ENCODE measurements around the gene SLC17A8. TPM values are rescaled to one million over a fixed set of nuclear protein-coding genes. Genes with fewer than 3 reads are reported as not detected.

The SLC17A8 gene
- total RNA-seq, 2 experiments from 2014 or later = not detected

DNA sequence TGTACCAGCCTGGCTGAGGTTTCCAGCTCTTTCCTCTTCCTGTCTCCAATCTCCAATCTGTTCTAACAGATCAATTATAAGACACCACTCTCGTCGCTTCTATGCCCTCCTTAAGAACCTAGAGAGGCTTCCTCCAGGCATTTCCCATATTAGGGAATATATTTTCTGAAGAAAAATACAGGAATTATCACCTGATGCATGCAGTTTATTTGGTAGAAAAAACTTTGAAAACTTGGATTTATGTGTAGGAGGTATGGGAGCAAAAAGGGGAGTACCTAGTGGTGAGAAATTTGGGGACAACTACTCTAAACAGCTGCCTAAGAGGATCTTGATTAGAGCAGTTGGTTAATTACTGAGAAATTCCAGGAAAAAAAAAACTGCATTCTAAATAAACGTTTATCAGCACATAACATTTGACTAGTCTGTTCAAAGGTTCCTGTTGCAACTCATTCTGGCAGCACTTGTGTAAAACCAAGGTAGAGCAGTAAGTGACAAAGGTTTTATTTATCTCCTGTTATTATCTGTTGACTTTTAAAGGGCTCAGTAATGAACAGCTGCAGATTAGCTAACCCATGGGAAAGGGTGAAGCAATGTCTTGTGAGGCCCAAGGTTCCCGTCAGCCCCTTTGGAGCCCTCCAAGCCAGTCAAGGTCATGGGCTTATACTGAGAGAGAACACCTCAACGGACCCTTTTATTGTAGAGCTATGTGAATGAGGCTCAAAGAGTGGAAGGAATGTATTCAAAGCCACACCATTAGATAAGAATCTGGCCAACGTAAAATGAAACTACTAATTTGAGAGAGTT is 80.4 kb downstream of the SLC17A8 start:
- CTCF ChIA-PET = no interaction called here
- Mint-ChIP-seq H3K9me3 (no peaks in the 10 kb centered on the region), H3K36me3 (ENCODE audit: low read depth) (no peaks in the 10 kb centered on the region), H3K27ac (no peak overlapping the region), H3K4me3 (no peak overlapping the region), H3K4me1 (ENCODE audit: low read depth) (no peaks in the 10 kb centered on the region), H3K27me3 (ENCODE audit: low read depth) (peaks cover 10% of the 10 kb centered on the region)
- DNase-seq = no peak
- intact Hi-C loops (cut with micrococcal nuclease) = no loop called here

DNA sequence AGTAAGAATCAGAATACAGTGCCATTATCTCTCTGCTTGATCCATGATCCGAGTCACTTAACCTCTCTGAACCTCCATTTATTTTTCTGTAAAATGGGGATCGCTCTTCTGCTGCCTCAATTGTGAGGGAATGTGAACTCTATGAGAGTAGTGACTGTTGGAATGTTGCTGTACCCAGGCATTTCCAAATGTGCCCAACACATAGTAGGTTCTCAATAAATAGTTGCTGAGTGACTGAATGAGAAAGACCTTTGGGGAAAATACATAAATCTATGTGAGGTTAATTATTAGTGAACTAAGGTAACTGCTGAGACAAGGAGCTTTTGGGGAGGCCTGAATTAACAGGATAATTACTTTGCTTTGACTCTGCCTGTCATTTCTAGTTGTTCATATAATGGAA is 82.9 kb downstream of the SLC17A8 start:
- no peak for DNase-seq
- Mint-ChIP-seq H3K27ac (no peak overlapping the region), H3K4me1 (ENCODE audit: low read depth) (no peaks in the 10 kb centered on the region), H3K4me3 (no peak overlapping the region), H3K9me3 (no peaks in the 10 kb centered on the region), H3K36me3 (ENCODE audit: low read depth) (no peaks in the 10 kb centered on the region), H3K27me3 (ENCODE audit: low read depth) (peaks cover 10% of the 10 kb centered on the region)
- CTCF ChIA-PET = interaction anchor here (0.8 kb wide), 1 partner anchor 14 kb away, joined by 3 read pairs; no protein-coding TSS in a partner anchor
- intact Hi-C loops (cut with micrococcal nuclease) = no loop called here

DNA sequence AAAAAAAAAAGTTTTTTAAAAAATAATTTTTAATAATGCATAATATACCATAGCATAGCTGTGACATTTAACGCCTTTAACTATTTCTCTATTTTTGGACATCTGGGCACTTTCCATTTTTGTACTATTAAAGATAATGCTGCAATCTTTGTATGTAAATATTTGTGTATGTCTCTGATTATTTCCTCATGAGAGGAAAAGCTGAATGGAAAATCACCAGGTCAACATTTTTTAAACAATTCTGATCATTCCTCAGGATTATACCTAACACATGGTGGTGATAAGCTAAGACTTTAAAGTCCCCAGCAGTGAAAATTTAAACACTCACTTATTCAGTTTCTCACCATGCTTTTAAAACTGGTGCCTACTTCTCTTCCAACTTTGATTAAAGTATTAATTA is 85.5 kb downstream of the SLC17A8 start:
- Mint-ChIP-seq H3K36me3 (ENCODE audit: low read depth) (no peaks in the 10 kb centered on the region), H3K9me3 (no peaks in the 10 kb centered on the region), H3K27ac (no peak overlapping the region), H3K27me3 (ENCODE audit: low read depth) (peaks cover 16% of the 10 kb centered on the region), H3K4me1 (ENCODE audit: low read depth) (no peaks in the 10 kb centered on the region), H3K4me3 (no peak overlapping the region)
- intact Hi-C loops (cut with micrococcal nuclease) = no loop called here
- DNase-seq = no peak
- CTCF ChIA-PET = interaction anchor here (0.6 to 1.0 kb wide), 2 partner anchors 11 to 42 kb away, joined by 3 to 4 read pairs; no protein-coding TSS in a partner anchor

DNA sequence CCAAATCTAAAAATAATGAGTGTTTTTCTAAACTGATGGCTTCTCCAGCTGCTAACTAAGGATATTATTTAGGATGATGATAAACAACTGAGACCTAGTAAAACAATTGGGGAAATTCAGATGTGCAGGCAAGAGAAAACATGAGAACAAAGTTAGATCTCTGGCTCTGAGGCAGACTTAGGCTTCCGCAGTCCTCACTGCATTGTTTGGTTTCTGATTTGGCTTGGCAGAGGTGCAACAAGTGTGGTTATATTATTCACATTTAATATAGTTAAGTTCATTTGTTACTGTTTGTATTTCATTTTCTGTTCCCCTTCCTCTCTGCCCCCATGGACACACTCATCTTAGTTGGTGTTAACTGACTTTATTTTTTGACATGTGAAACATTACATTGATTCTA is 86.6 kb downstream of the SLC17A8 start:
- Mint-ChIP-seq H3K27ac (no peak overlapping the region), H3K9me3 (no peaks in the 10 kb centered on the region), H3K36me3 (ENCODE audit: low read depth) (no peaks in the 10 kb centered on the region), H3K4me1 (ENCODE audit: low read depth) (no peaks in the 10 kb centered on the region), H3K27me3 (ENCODE audit: low read depth) (peaks cover 15% of the 10 kb centered on the region), H3K4me3 (no peak overlapping the region)
- DNase-seq = no peak
- intact Hi-C loops (cut with micrococcal nuclease) = no loop called here
- CTCF ChIA-PET = no interaction called here

DNA sequence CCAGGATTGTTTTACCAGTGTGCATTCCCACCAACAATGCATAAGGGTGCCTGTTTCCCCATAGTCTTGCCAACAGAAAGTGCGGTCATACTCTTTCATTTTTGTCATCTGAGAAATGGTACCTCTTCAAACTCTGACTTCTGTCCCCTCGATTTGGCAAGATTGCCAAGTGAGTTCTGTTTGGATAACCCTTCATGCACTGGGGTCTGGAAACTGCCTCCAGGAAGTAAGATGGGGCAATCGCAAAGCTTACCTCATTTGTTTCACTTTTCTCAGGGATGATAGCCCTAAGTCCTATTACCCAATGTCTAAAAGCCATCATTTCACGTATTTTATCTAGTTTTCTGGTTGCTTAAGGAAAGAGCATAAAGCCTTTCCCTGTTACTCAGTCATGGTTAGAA is 88.2 kb downstream of the SLC17A8 start:
- Mint-ChIP-seq H3K27ac (no peak overlapping the region), H3K36me3 (ENCODE audit: low read depth) (no peaks in the 10 kb centered on the region), H3K4me3 (no peak overlapping the region), H3K4me1 (ENCODE audit: low read depth) (no peaks in the 10 kb centered on the region), H3K9me3 (no peaks in the 10 kb centered on the region), H3K27me3 (ENCODE audit: low read depth) (peaks cover 18% of the 10 kb centered on the region)
- intact Hi-C loops (cut with micrococcal nuclease) = no loop called here
- CTCF ChIA-PET = interaction anchor here (0.6 kb wide), 1 partner anchor 638 kb away, joined by 3 read pairs; no protein-coding TSS in a partner anchor
- DNase-seq = no peak

DNA sequence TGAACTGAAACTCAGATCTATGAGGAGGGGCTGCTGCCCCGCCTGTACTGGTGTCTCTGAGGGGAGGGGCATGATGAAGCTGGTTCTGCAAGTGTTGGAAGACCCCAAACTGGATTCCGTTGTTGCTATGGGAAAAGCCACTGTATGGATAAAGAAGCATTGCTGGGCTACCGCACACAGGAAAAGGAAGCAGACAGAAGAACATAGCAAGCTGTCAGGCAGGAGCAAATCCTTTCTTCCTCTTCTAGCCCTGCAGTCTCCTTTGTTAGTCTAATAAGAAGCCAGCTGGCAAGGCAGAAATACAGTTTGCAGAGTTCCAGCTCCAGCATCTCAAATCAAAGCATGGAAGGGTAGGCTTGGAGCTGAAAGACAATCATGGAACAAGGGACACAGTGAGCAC is 90.5 kb downstream of the SLC17A8 start:
- Mint-ChIP-seq H3K9me3 (no peaks in the 10 kb centered on the region), H3K27me3 (ENCODE audit: low read depth) (peaks cover 21% of the 10 kb centered on the region), H3K36me3 (ENCODE audit: low read depth) (no peaks in the 10 kb centered on the region), H3K4me3 (no peak overlapping the region), H3K27ac (no peak overlapping the region), H3K4me1 (ENCODE audit: low read depth) (no peaks in the 10 kb centered on the region)
- DNase-seq = no peak
- intact Hi-C loops (cut with micrococcal nuclease) = no loop called here
- CTCF ChIA-PET = no interaction called here

DNA sequence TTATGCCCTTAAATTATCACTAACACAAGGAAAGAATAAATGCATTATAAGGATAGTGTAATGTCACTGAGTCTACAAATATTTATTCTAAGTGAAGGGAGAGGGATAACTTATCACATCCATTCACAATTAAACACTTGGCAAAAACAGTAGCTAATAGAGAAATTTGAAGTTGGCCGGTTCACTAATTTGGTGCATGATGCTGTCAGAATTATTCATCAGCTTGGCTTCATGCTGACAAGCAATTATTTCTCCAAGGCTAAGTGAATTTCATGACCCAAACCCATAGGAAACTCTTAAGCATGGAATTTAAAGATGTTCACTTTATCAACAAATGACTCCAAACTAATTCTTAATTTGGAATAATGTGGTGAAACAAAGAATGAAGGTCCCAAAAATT is 91.8 kb downstream of the SLC17A8 start:
- DNase-seq = no peak
- H3K9me3 Mint-ChIP-seq = no peaks in the 10 kb centered on the region
- intact Hi-C loops (cut with micrococcal nuclease) = no loop called here
- H3K4me3 Mint-ChIP-seq = no peak overlapping the region
- peaks cover 21% of the 10 kb centered on the region for H3K27me3 Mint-ChIP-seq (ENCODE audit: low read depth)
- CTCF ChIA-PET = no interaction called here
- H3K4me1 Mint-ChIP-seq (ENCODE audit: low read depth) = no peaks in the 10 kb centered on the region
- no peaks in the 10 kb centered on the region for H3K36me3 Mint-ChIP-seq (ENCODE audit: low read depth)
- H3K27ac Mint-ChIP-seq = no peak overlapping the region

DNA sequence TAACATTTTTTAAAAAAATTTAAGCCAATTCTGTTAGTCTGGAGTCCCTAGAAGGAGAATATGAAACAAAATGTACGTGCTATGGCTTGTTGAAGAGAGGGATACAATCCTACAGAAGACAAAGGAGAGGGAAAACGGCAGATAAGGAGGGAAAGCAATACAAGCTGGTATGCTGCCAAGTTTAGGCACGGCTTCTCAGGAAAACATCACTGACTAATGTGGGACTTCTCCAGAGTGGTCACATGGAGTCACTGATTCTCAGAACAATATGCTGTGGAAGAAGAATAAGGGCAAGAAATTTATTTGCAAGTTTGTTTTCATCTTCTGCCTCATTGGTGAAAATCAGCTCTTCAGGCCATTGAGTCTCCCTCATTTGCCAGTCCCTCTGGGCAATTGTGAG is 93.9 kb downstream of the SLC17A8 start:
- no peak for DNase-seq
- CTCF ChIA-PET = no interaction called here
- Mint-ChIP-seq H3K36me3 (ENCODE audit: low read depth) (no peaks in the 10 kb centered on the region), H3K4me3 (no peak overlapping the region), H3K27ac (no peak overlapping the region), H3K4me1 (ENCODE audit: low read depth) (no peaks in the 10 kb centered on the region), H3K27me3 (ENCODE audit: low read depth) (peaks cover 16% of the 10 kb centered on the region), H3K9me3 (no peaks in the 10 kb centered on the region)
- intact Hi-C loops (cut with micrococcal nuclease) = no loop called here

DNA sequence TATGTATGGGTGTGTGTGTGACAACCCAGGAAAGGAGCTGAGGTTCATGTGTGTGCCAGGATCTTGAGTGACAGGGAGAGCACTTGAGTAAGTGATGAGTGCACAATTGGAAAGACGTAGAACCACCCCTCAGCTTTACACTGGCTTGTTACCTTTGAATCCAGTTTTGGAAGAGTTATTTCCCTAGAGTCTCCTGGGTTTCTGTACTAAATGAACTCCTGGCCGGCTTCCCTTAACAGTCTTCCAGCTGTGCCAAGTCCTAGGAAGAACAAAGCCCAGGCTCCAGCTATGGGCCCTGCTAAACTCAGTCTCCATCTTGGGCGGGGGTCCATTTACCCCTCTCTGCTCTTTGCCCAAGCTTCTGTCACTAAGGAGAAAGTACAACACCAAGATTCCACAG is 97.1 kb downstream of the SLC17A8 start:
- CTCF ChIA-PET = interaction anchor here (1.0 kb wide), 1 partner anchor 14 kb away, joined by 3 read pairs; no protein-coding TSS in a partner anchor
- Mint-ChIP-seq H3K4me1 (ENCODE audit: low read depth) (no peaks in the 10 kb centered on the region), H3K4me3 (no peak overlapping the region)

DNA sequence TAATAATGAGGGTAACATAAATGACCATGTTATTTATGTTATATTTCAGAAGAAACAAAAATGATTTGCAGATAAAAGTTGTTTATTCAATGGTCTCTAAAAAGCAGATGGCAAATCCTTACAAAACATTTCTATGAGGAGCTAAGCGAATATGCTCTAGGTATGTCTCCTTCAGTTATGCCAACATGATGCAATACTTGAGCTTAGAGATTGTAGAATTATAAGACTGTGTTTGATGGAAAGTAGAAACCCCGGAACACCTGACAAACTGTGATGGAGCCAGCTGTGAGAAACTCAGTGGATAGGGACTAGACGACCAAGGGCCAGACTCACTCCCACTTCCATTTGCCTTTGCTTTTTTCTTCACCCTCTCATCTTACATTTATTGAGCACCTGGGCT is 99.0 kb downstream of the SLC17A8 start:
- Mint-ChIP-seq H3K27me3 (ENCODE audit: low read depth) (no peaks in the 10 kb centered on the region), H3K9me3 (no peaks in the 10 kb centered on the region), H3K27ac (no peak overlapping the region), H3K4me3 (no peak overlapping the region), H3K36me3 (ENCODE audit: low read depth) (no peaks in the 10 kb centered on the region), H3K4me1 (ENCODE audit: low read depth) (no peaks in the 10 kb centered on the region)
- CTCF ChIA-PET = interaction anchor here (0.8 kb wide), 1 partner anchor 96 kb away, joined by 3 read pairs; no protein-coding TSS in a partner anchor
- intact Hi-C loops (cut with micrococcal nuclease) = no loop called here
- DNase-seq = no peak

More for the DNA sequence above, 97.1 kb downstream of the SLC17A8 start:
- no peaks in the 10 kb centered on the region for H3K36me3 Mint-ChIP-seq (ENCODE audit: low read depth)
- no peaks in the 10 kb centered on the region for H3K9me3 Mint-ChIP-seq
- intact Hi-C loops (cut with micrococcal nuclease) = no loop called here
- no peak for DNase-seq
- H3K27ac Mint-ChIP-seq = no peak overlapping the region
- peaks cover 6% of the 10 kb centered on the region for H3K27me3 Mint-ChIP-seq (ENCODE audit: low read depth)

DNA sequence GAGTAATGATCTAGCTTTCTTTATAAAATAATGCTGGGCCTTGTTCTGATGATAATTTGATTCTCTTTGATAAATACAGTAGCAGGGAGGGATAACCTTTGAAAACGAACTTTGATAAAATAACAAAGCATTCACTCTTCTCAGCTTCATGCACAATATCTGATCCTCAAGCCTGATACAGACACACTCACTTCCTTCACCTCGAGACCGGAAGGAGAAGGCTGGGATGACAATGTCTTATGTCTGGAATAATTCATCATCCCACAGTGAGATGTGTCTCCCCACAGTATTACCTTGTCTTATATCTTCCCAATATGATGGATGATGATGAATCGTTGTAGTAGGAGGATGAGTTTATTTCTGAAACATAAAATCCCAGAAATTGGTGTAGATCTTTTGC is 101.3 kb downstream of the SLC17A8 start:
- DNase-seq = no peak
- no peaks in the 10 kb centered on the region for H3K4me1 Mint-ChIP-seq (ENCODE audit: low read depth)
- H3K9me3 Mint-ChIP-seq = no peaks in the 10 kb centered on the region
- intact Hi-C loops (cut with micrococcal nuclease) = no loop called here
- H3K4me3 Mint-ChIP-seq = no peak overlapping the region
- H3K27me3 Mint-ChIP-seq (ENCODE audit: low read depth) = peaks cover 2% of the 10 kb centered on the region
- H3K36me3 Mint-ChIP-seq (ENCODE audit: low read depth) = no peaks in the 10 kb centered on the region
- CTCF ChIA-PET = no interaction called here
- H3K27ac Mint-ChIP-seq = no peak overlapping the region

DNA sequence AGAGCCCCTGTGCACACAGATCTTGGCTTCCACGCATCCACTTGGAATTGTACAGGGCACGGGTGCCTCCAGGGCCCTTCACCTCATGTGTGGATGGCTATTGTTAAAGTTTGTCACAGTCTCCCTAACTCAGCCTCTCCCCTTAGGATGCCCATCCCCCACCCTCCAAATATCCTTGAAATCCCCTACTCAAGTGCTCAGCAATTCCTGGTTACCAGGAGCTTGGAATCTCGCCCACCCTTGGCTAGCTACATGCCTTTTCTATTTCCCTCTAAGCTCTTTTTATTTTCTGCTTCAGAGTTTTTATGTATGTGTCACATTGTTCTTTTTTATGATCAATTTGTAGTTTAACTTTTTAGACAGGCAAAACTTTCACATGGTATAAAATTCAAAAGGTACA is 103.8 kb downstream of the SLC17A8 start:
- Mint-ChIP-seq H3K4me3 (no peak overlapping the region), H3K9me3 (no peaks in the 10 kb centered on the region), H3K27me3 (ENCODE audit: low read depth) (peaks cover 2% of the 10 kb centered on the region), H3K4me1 (ENCODE audit: low read depth) (no peaks in the 10 kb centered on the region), H3K36me3 (ENCODE audit: low read depth) (no peaks in the 10 kb centered on the region), H3K27ac (no peak overlapping the region)
- CTCF ChIA-PET = no interaction called here
- no peak for DNase-seq
- intact Hi-C loops (cut with micrococcal nuclease) = no loop called here

DNA sequence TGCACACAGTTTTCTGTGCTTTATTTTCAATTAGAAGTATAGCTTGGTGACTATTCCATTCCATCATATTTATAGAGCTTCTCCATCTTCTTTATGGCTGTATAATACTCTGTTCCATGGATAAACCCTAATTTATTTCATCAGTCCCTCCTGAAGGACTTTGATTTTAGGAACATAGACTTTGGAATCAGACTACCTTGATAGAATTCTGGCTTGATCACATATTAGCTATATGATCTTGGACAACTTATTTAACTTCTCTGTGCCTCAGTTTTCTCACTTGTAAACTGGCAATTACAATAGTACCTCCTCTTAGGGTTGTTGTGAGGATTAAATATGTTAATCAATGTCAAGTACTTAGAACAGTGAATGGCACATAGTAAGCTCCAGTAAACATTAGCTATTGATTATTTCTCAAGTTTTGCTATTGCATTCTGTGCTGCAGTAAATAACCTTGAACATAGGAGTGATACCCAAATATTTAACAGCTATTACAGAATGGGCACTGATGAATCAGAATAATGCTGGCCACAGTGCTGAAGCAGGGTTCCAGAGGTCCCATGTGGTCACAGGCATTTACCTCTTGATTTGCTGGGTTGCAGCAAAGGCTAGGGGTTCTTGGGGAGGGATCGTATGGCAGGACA is 104.6 kb downstream of the SLC17A8 start:
- Mint-ChIP-seq H3K27ac (no peak overlapping the region), H3K36me3 (ENCODE audit: low read depth) (no peaks in the 10 kb centered on the region), H3K4me1 (ENCODE audit: low read depth) (no peaks in the 10 kb centered on the region), H3K4me3 (no peak overlapping the region), H3K27me3 (ENCODE audit: low read depth) (peaks cover 2% of the 10 kb centered on the region), H3K9me3 (no peaks in the 10 kb centered on the region)
- DNase-seq = no peak
- intact Hi-C loops (cut with micrococcal nuclease) = no loop called here
- CTCF ChIA-PET = no interaction called here
